Astrocyte (in vitro differentiated cells and primary cell): ENCODE data around the gene INKA2. TPM values are rescaled to one million over a fixed set of nuclear protein-coding genes. Genes with fewer than 3 reads are reported as not detected.
A peak's percentile ranks its signal among the peaks of the same experiment; 100 is the strongest.
"Not testable (repeated sequence)": the region's sequence is repeated elsewhere in the genome, so short reads cannot be mapped to it uniquely, and the experiment has no call there.

Source experiments
- DNase-seq: peaks from one replicate; pipeline ENCODE4 v3.0.0-alpha.2; 2010; ENCODE audit warnings: low read depth
- FAIRE-seq: peaks from 2 replicates; lab custom pipeline; 2011; peaks lifted over from hg19 to GRCh38; lab: Jason Lieb, UNC
- H2AFZ ChIP-seq: 2 replicates; pipeline ENCODE4 v1.6.0; 2012; ENCODE audit warnings: low read depth, low read length, inconsistent platforms
- H3K27ac ChIP-seq: 2 replicates; pipeline ENCODE4 v1.5.1; 2011; ENCODE audit warnings: low read depth, low read length, inconsistent platforms
- H3K27me3 ChIP-seq: 2 replicates; pipeline ENCODE4 v1.6.0; 2011; ENCODE audit warnings: low read length, inconsistent platforms; ENCODE audit not compliant: insufficient read depth
- H3K36me3 ChIP-seq: 2 replicates; pipeline ENCODE4 v1.5.1; 2011; ENCODE audit warnings: low read length, inconsistent platforms; ENCODE audit not compliant: insufficient read depth
- H3K4me1 ChIP-seq: 2 replicates; pipeline ENCODE4 v1.5.1; 2011; ENCODE audit warnings: low read length, inconsistent platforms; ENCODE audit not compliant: insufficient read depth
- H3K4me2 ChIP-seq: 2 replicates; pipeline ENCODE4 v1.6.0; 2012; ENCODE audit warnings: low read length, inconsistent platforms
- H3K4me3 ChIP-seq: 2 replicates; pipeline ENCODE4 v1.5.1; 2011; ENCODE audit warnings: low read depth, mild to moderate bottlenecking, low read length, inconsistent platforms; ENCODE audit not compliant: insufficient read depth
- H3K79me2 ChIP-seq: 2 replicates; pipeline ENCODE4 v1.6.0; 2012; ENCODE audit warnings: mild to moderate bottlenecking, low read length, inconsistent platforms; ENCODE audit not compliant: insufficient read depth
- H3K9ac ChIP-seq: 2 replicates; pipeline ENCODE4 v1.6.0; 2012; ENCODE audit warnings: mild to moderate bottlenecking, low read length, inconsistent platforms
- H3K9me3 ChIP-seq: 2 replicates; pipeline ENCODE4 v1.5.1; 2012; ENCODE audit warnings: low read depth, mild to moderate bottlenecking, low read length, inconsistent platforms; ENCODE audit not compliant: insufficient read depth
- H4K20me1 ChIP-seq: 2 replicates; pipeline ENCODE4 v1.6.0; 2012; ENCODE audit warnings: low read length, inconsistent platforms; ENCODE audit not compliant: insufficient read depth
- H3K27ac Mint-ChIP-seq: one replicate; pipeline ENCODE4 v1.8.0; 2021; ENCODE audit warnings: mild to moderate bottlenecking, mixed read lengths; ENCODE audit not compliant: unreplicated experiment
- H3K27me3 Mint-ChIP-seq: one replicate; pipeline ENCODE4 v1.8.0; 2021; ENCODE audit warnings: low read depth, mixed read lengths; ENCODE audit not compliant: unreplicated experiment
- H3K36me3 Mint-ChIP-seq: one replicate; pipeline ENCODE4 v1.8.0; 2021; ENCODE audit warnings: low read depth, mixed read lengths; ENCODE audit not compliant: unreplicated experiment
- H3K4me1 Mint-ChIP-seq: one replicate; pipeline ENCODE4 v1.8.0; 2021; ENCODE audit warnings: low read depth, mixed read lengths; ENCODE audit not compliant: unreplicated experiment
- H3K4me3 Mint-ChIP-seq: one replicate; pipeline ENCODE4 v1.8.0; 2021; ENCODE audit warnings: mild to moderate bottlenecking, moderate library complexity, mixed read lengths; ENCODE audit not compliant: unreplicated experiment
- H3K9me3 Mint-ChIP-seq: one replicate; pipeline ENCODE4 v1.8.0; 2021; ENCODE audit warnings: mild to moderate bottlenecking, mixed read lengths; ENCODE audit not compliant: unreplicated experiment
- EZH2 ChIP-seq: IDR thresholded peaks from 2 replicates; pipeline ENCODE4 v1.6.1; 2012; ENCODE audit warnings: mild to moderate bottlenecking, low read length, inconsistent platforms; ENCODE audit not compliant: insufficient read depth
- total RNA-seq: library from RNA; stranded (reverse); gene quantifications from 2 replicates; pipeline ENCODE4 v1.2.1, GENCODE V29; 2021
- TF ChIP-seq, protein P1 (sequence below): IDR thresholded peaks from 2 replicates; pipeline ENCODE4 v1.5.1; 2011; ENCODE audit warnings: low read depth, mild to moderate bottlenecking, inconsistent platforms, low read length, moderate library complexity; ENCODE audit not compliant: insufficient read depth

Gene INKA2
- total RNA-seq, 1 donor from 2014 or later = 12.6 TPM

DNA sequence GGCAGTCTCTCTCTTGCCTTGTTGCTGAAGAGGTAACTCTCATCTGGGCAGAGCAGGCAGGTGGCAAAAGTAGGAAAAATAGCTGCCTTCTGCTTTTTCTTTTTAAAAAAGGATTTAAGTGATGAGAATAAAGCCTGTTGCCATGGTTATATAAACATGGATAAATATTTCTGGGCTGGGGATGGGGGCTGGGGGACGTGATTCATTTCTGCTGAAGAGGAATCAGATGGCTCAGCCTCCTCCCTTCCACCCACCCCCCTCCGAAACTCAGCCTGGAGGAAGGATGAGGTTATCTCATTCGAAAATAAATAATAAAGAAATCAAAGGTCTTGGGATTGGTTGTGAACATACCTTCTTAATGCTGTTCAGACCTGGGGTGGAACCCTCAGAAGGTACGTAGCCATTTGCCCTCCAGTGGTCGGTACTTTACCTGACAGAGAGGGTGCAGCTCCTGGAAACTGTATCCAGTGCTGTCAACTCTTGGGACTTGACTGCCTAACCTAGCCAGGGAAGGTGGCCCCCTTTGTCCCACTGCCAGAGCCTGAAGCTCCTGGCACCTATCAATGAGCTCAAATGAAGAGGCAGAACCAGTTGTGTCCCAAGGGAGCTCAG, 3.8 kb upstream of the INKA2 start:
- Histone ChIP-seq H3K9me3 (no peaks in the 10 kb centered on the region), H3K79me2 (no peaks in the 10 kb centered on the region), H2AFZ (no peak overlapping the region), H3K27me3 (no peaks in the 10 kb centered on the region), H3K9ac (peak overlapping the region; percentile 53), H3K27ac (peak overlapping the region; percentile 37), H3K36me3 (no peaks in the 10 kb centered on the region), H3K4me2 (peak overlapping the region; percentile 24), H4K20me1 (peaks cover 1% of the 10 kb centered on the region), H3K4me1 (peaks cover 23% of the 10 kb centered on the region), H3K4me3 (no peak overlapping the region)
- Mint-ChIP-seq H3K9me3 (no peaks in the 10 kb centered on the region), H3K4me3 (no peak overlapping the region), H3K27me3 (peaks cover 12% of the 10 kb centered on the region), H3K4me1 (peaks cover 12% of the 10 kb centered on the region), H3K27ac (no peak overlapping the region), H3K36me3 (no peaks in the 10 kb centered on the region)
- TF ChIP-seq, protein P1, sequence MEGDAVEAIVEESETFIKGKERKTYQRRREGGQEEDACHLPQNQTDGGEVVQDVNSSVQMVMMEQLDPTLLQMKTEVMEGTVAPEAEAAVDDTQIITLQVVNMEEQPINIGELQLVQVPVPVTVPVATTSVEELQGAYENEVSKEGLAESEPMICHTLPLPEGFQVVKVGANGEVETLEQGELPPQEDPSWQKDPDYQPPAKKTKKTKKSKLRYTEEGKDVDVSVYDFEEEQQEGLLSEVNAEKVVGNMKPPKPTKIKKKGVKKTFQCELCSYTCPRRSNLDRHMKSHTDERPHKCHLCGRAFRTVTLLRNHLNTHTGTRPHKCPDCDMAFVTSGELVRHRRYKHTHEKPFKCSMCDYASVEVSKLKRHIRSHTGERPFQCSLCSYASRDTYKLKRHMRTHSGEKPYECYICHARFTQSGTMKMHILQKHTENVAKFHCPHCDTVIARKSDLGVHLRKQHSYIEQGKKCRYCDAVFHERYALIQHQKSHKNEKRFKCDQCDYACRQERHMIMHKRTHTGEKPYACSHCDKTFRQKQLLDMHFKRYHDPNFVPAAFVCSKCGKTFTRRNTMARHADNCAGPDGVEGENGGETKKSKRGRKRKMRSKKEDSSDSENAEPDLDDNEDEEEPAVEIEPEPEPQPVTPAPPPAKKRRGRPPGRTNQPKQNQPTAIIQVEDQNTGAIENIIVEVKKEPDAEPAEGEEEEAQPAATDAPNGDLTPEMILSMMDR = no peak
- FAIRE-seq (no peak), DNase-seq (no peak)

DNA sequence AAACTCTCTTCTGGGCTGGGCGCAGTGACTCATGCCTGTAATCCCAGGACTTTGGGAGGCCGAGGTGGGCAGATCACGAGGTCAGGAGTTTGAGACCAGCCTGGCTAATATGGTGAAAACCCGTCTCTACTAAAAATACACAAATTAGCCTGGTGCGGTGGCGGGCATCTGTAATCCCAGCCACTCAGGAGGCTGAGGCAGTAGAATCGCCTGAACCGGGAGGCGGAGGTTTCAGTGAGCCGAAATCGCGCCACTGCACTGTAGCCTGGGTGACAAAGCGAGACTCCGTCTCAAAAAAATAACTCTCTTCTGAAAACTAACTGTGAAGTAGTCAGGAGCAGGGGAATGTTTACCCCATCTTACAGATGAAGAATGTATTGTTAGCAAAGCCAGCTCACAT, 3.1 kb upstream of the INKA2 start:
- not testable (repeated sequence) for DNase-seq, H3K4me2 ChIP-seq, FAIRE-seq, H3K9me3 Mint-ChIP-seq, H3K9me3 ChIP-seq, H3K27ac Mint-ChIP-seq, H3K27me3 ChIP-seq, H3K79me2 ChIP-seq, H3K36me3 Mint-ChIP-seq, H4K20me1 ChIP-seq, H2AFZ ChIP-seq, H3K4me3 ChIP-seq, H3K27ac ChIP-seq, H3K36me3 ChIP-seq, H3K4me3 Mint-ChIP-seq
- Mint-ChIP-seq H3K27me3 (peaks cover 12% of the 10 kb centered on the region), H3K4me1 (peaks cover 19% of the 10 kb centered on the region)
- Histone ChIP-seq H3K9ac (peak overlapping the region; percentile 53), H3K4me1 (peaks cover 31% of the 10 kb centered on the region)

GRCh38 chr1:111739925-111740765, 950 bp upstream of the INKA2 start:
- H2AFZ ChIP-seq = peak overlapping the region; percentile 94
- H3K9me3 ChIP-seq = no peaks in the 10 kb centered on the region
- H3K27ac ChIP-seq = peak overlapping the region; percentile 3
- H3K4me3 ChIP-seq = peak overlapping the region; percentile 65
- Mint-ChIP-seq H3K36me3 (no peaks in the 10 kb centered on the region), H3K27ac (peak overlapping the region; percentile 92), H3K27me3 (peaks cover 12% of the 10 kb centered on the region), H3K9me3 (no peaks in the 10 kb centered on the region), H3K4me1 (peaks cover 19% of the 10 kb centered on the region), H3K4me3 (peak overlapping the region; percentile 92)
- H3K36me3 ChIP-seq = no peaks in the 10 kb centered on the region
- H3K4me1 ChIP-seq = peaks cover 38% of the 10 kb centered on the region
- FAIRE-seq = no peak
- H3K27me3 ChIP-seq = no peaks in the 10 kb centered on the region
- H3K79me2 ChIP-seq = no peaks in the 10 kb centered on the region
- H3K4me2 ChIP-seq = peak overlapping the region; percentile 96
- DNase-seq = peak; percentile 60
- TF ChIP-seq, protein P1 = no peak
- TF ChIP-seq EZH2 = no peak
- H3K9ac ChIP-seq = peak overlapping the region; percentile 76
- peaks cover 5% of the 10 kb centered on the region for H4K20me1 ChIP-seq
